Activated T-helper 9 cell treated with anti-CD3 and anti-CD28 coated beads, Interleukin-2, amount 50 U/mL, for 16 hours (primary cell): ENCODE measurements around the gene TNFAIP2.

Experiments used
- DNase-seq: peaks from one replicate; pipeline ENCODE4 v3.0.0-alpha.2; 2020; ENCODE audit warnings: low read depth

TNFAIP2 gene

GRCh38 chr14:103094406-103095209 is 28.7 kb upstream of the TNFAIP2 start, which contains the start of gene EXOC3L4:
Gene EXOC3L4 (plus strand): TSS chr14:103094725. CDS start chr14:103100220, 5,495 bp downstream.
- no peak for DNase-seq

DNA sequence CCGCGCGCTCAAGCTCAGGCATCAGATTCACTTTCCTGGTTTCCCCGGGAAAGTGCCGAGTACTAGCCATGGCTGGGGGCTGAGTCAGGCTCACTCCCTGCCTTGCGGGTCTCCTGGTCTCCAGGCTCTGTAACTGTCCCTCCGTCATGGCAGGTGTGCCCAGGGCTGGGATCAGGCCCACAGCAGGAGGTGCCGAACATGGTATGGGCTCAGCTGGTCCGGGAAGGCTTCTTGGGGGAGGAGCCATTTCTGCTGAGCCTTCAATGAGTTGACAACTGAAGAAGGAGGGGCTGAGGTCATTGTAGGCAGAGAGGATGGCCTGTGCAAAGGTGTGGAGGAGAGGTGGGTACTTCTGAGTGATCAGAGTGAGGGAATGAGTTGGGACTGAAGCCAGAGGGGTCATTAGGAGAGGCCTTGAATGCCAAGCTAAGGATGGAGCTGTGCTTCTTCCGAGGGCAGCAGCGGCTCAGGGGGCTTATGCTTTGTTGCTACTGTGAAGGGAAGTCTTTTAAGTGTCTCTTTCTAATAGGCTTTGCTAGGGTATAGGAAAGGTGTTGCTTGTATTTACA is 28.0 kb upstream of the TNFAIP2 start:
- DNase-seq = no peak

DNA sequence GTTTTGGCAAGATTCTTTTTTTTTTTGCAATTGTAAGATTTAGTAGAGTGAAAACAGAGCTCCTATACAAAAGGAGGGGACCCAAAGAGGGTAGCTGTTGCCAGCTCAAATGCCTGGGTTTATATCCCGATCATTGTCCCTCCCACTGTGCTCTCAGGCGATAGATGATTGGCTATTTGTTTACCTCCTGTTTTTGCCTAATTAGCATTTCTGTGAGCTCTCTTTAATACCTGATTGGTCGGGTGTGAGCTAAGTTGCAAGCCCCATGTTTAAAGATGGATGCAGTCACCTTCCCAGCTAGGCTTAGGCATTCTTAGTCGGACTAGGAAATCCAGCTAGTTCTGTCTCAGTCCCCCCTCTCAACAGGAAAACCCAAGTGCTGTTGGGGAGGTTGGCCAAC is 26.9 kb upstream of the TNFAIP2 start:
- DNase-seq = no peak

GRCh38 chr14:103097244-103097993 is 25.8 kb upstream of the TNFAIP2 start:
- DNase-seq = no peak

DNA sequence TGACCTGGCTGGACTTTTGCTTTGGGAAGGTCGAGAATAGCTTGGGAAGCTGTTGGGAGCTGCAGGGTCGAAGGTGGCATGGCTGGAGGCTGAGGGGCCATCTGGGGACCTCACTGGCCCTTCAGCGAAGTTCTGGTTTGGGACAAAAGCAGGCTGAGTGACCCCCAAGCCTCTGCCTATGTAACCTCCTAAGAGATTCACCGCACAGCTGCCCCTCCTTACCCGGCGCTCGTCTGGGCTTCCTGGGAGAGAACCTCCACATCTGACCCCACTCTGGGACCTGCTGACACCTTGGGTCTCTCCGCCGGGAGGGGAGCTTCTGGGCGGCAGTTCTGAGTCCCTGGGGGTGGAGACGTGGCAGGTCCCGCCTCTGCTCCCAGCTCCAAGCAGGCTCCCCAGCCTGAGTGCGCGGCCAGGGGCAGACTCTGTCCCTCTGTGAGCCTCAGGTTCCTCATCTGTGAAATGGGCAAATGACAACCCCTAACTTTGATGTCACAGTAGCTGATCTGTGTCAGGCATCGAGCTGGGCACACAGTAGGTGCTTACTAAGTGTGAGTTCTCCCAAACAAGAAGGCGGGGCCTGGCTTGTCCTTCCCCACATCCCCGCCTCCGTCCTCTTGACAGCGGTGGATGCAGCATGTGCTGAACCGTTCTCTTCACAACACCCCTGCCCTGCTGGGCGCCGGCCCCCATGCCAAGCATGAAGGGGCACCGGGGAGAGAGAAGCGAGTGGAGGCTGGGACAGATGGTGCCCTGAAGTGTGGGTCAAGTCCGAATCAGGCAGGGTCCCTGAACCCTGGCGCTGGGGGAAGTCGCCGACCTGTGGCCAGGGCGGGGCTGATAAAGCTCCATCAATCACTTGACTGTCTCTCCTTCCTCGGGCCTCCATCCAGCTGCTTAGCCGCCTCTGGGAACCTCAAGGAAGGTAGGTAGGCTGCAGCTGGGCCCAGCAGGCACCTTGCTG is 25.0 kb upstream of the TNFAIP2 start:
- no peak for DNase-seq

DNA sequence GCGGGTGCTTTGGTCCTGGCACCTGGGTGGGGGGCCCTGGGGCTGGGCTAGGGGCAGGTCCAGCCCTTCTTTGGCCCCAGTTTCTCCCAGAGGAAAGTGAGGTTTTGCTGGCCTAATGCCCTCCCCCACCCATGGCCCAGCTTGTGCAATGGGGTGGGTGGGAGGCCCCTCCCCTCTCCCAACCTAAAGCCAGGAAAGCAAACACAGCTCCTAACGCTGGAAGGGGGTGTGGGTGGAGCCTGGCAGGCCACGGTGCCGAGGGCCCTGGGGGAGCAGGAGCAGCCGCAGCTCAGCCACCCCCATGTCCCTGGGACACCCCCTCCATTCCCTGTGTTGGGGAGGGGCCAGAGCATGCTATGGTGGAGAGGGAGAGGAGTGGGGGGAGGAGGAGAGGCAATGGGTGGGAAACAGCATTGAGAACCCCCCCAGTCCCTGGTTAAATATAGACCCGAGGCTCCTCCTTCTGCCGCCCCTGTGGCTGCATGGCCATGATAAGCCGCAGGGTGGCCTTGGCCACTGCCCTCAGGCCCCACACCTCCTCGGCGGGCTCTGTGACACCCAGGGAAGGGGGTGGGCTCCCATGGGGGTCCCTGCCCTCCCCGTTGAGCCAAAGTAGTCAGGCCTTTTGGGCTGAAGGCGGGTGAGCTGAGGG is 24.1 kb upstream of the TNFAIP2 start:
- DNase-seq = no peak

- DNase-seq = no peak
Measured at GRCh38 chr14:103099733-103100280, 23.5 kb upstream of the TNFAIP2 start.

DNA sequence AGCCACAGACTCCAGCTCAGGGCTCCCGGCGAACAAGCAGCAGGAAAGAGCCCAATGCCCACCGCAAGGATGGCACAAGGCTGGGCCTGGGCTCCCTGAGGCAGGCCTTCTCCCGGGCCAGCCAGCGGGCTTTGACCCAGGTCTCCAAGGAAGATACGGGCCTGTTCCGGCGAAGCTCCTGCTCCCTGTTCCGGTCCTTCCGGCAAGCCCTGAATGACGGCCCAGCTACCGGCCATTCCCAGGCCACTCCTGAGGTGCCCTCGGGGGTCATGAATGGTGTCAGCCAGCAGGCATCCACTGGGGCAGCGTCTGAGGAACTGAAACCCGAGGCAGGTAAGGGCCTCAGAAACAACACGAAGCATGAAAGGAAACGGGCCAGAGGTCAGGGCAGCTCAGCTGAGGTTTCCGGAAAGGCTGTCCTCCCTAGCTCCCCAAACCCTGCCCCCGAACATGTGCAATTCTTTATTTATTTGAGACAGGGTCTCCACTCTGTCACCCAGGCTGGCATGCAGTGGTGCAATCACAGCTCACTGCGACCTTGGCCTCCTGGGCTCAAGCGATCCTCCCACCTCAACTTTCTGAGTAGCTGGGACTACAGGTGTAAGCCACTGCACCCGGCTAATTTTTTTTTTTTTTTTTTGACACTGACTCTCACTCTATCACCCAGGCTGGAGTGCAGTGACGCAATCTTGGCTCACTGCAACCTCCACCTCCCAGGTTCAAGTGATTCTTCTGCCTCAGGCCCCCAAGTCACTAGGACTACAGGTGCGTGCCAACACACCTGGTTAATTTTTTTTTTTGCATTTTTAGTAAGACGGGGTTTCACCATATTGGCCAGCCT is 22.8 kb upstream of the TNFAIP2 start:
- DNase-seq = no peak

GRCh38 chr14:103101257-103101962 is 21.9 kb upstream of the TNFAIP2 start:
- DNase-seq = no peak

- no peak for DNase-seq
Measured at GRCh38 chr14:103101963-103102688, 21.1 kb upstream of the TNFAIP2 start.

DNA sequence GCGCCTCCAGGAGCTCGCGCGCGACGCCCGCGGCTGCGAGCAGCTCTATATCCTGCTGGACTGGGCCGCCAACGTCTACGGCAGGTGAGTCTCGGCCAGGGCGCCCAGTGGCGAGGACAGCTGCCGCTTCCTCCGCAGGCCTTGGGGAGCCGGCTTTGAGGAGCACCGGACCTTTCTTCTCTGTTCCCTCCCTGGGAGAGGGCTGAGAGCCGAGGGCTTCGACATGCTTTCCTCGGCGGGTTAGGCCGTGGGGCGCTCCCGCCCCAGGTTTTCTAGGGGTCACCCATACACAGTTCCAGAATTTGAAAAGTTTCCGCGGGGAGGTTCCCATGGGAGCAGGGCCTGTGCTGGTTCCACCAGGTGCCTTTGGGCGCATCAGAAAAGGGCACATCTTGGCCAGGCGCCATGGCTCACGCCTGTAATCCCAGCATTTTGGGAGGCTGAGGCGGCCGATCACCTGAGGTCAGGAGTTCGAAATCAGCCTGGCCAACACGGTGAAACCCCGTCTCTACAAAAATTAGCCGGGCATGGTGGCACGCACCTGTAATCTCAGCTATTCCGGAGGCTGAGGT is 20.5 kb upstream of the TNFAIP2 start:
- no peak for DNase-seq

GRCh38 chr14:103103461-103104388 is 19.5 kb upstream of the TNFAIP2 start:
- no peak for DNase-seq

- no peak for DNase-seq
Measured at GRCh38 chr14:103104389-103104653, 18.9 kb upstream of the TNFAIP2 start.

- DNase-seq = peak; percentile 65
Measured at GRCh38 chr14:103104654-103105452, 18.4 kb upstream of the TNFAIP2 start.

GRCh38 chr14:103105580-103106150 is 17.6 kb upstream of the TNFAIP2 start:
- no peak for DNase-seq

- DNase-seq = no peak
Measured at GRCh38 chr14:103107455-103107854, 15.8 kb upstream of the TNFAIP2 start.
